Measurements from ENCODE around the gene PCDHB10.

DNA sequence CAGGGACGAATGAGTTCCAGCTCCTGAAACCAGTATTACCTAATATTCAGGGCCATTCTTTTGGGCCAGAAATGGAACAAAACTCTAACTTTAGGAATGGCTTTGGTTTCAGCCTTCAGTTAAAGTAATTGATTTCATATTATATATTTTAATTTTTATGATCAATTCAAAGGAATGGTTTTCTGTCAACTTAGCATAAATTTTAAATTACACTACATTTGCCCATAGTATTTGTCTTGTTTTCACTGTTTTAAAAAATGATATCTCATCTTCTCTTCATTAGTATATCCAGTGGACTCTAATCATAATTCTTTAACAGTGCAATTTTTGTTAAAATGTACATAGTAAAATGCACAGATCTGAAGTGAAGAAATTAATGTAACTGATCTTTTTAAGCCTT, 11.8 kb upstream of the PCDHB10 start:
- TF ChIP-seq CTCF (IDR thresholded peaks at IDR 0.05) (no peak), EP300 (IDR thresholded peaks at IDR 0.05) (no peak)

Measured in gastroesophageal sphincter (tissue), 3 donors.